Endothelial cell of coronary artery (primary cell): ENCODE measurements around the gene BANP. TPM values are rescaled to one million over a fixed set of nuclear protein-coding genes. Genes with fewer than 3 reads are reported as not detected.

Experiments used
- total RNA-seq: library from RNA; depleted of rRNA; stranded (reverse); fragments of >200 nt; gene quantifications from 2 replicates; pipeline ENCODE4 v1.2.3, GENCODE V29; 2014

The BANP gene, protein sequence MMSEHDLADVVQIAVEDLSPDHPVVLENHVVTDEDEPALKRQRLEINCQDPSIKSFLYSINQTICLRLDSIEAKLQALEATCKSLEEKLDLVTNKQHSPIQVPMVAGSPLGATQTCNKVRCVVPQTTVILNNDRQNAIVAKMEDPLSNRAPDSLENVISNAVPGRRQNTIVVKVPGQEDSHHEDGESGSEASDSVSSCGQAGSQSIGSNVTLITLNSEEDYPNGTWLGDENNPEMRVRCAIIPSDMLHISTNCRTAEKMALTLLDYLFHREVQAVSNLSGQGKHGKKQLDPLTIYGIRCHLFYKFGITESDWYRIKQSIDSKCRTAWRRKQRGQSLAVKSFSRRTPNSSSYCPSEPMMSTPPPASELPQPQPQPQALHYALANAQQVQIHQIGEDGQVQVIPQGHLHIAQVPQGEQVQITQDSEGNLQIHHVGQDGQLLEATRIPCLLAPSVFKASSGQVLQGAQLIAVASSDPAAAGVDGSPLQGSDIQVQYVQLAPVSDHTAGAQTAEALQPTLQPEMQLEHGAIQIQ
- total RNA-seq = 15.3 and 20.9 TPM in 2 replicates

GRCh38 chr16:87950765-87951551 lies at the start of gene BANP:
TSS of gene BANP (plus strand) at chr16:87951434. CDS start at chr16:87975116, 23,682 bp downstream.

GRCh38 chr16:87936375-87937230 lies 14.6 kb upstream of the BANP start, which contains the start of gene CA5A:
TSS of gene CA5A (minus strand) at chr16:87936529. CDS start at chr16:87936450, 79 bp downstream.

Other genes starting within 250 kb of the BANP start
- 27.6 and 29.0 TPM in 2 replicates for gene KLHDC4, start 185.4 kb upstream of the BANP start, total RNA-seq
- 5.9 and 27.4 TPM in 2 replicates for gene SLC7A5, start 81.9 kb upstream of the BANP start, total RNA-seq
- not detected in 2 replicates for gene CA5A, start 14.9 kb upstream of the BANP start, total RNA-seq